ENCODE measurements around the gene GALNT7.

DNA sequence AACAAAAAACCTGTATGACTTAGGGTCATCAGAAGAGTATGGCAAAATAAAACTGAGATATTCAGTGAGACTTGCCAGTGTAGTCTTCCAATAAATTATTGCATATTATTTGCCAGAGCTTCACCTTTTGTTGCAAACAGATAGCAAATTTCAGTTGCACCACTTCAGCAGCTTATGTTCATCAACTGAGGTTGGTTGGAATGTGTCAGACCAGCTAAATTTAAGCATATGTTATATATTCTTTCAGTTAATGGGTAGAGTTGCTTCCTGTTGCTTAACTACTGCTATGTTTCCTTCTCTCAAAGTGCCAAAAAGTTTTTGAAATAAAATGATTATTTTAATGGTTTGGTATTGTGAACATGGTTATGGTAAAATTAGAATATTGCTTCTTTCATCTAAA is 61.5 kb downstream of the GALNT7 start:
- TF ChIP-seq ZNF24 (tag by site-specific recombination; IDR thresholded peaks at IDR 0.05), result no peak
- TF ChIP-seq, protein P1, sequence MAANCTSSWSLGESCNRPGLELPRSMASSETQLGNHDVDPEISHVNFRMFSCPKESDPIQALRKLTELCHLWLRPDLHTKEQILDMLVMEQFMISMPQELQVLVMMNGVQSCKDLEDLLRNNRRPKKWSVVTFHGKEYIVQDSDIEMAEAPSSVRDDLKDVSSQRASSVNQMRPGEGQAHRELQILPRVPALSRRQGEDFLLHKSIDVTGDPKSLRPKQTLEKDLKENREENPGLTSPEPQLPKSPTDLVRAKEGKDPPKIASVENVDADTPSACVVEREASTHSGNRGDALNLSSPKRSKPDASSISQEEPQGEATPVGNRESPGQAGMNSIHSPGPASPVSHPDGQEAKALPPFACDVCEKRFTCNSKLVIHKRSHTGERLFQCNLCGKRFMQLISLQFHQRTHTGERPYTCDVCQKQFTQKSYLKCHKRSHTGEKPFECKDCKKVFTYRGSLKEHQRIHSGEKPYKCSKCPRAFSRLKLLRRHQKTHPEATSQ (tag by site-specific recombination; IDR thresholded peaks at IDR 0.05), result no peak
- TF ChIP-seq, protein P2, sequence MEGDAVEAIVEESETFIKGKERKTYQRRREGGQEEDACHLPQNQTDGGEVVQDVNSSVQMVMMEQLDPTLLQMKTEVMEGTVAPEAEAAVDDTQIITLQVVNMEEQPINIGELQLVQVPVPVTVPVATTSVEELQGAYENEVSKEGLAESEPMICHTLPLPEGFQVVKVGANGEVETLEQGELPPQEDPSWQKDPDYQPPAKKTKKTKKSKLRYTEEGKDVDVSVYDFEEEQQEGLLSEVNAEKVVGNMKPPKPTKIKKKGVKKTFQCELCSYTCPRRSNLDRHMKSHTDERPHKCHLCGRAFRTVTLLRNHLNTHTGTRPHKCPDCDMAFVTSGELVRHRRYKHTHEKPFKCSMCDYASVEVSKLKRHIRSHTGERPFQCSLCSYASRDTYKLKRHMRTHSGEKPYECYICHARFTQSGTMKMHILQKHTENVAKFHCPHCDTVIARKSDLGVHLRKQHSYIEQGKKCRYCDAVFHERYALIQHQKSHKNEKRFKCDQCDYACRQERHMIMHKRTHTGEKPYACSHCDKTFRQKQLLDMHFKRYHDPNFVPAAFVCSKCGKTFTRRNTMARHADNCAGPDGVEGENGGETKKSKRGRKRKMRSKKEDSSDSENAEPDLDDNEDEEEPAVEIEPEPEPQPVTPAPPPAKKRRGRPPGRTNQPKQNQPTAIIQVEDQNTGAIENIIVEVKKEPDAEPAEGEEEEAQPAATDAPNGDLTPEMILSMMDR (tag by site-specific recombination; IDR thresholded peaks at IDR 0.05), result no peak
- TF ChIP-seq, protein P3, sequence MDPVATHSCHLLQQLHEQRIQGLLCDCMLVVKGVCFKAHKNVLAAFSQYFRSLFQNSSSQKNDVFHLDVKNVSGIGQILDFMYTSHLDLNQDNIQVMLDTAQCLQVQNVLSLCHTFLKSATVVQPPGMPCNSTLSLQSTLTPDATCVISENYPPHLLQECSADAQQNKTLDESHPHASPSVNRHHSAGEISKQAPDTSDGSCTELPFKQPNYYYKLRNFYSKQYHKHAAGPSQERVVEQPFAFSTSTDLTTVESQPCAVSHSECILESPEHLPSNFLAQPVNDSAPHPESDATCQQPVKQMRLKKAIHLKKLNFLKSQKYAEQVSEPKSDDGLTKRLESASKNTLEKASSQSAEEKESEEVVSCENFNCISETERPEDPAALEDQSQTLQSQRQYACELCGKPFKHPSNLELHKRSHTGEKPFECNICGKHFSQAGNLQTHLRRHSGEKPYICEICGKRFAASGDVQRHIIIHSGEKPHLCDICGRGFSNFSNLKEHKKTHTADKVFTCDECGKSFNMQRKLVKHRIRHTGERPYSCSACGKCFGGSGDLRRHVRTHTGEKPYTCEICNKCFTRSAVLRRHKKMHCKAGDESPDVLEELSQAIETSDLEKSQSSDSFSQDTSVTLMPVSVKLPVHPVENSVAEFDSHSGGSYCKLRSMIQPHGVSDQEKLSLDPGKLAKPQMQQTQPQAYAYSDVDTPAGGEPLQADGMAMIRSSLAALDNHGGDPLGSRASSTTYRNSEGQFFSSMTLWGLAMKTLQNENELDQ (tag by site-specific recombination; IDR thresholded peaks at IDR 0.05; ENCODE audit: low read depth), result no peak
- no peak for TF ChIP-seq TCF7L2 (IDR thresholded peaks at IDR 0.05; ENCODE audit: borderline replicate concordance, low read depth, low read length)
- no peak for TF ChIP-seq KLF10 (tag by site-specific recombination; IDR thresholded peaks at IDR 0.05)
- TF ChIP-seq, protein P4, sequence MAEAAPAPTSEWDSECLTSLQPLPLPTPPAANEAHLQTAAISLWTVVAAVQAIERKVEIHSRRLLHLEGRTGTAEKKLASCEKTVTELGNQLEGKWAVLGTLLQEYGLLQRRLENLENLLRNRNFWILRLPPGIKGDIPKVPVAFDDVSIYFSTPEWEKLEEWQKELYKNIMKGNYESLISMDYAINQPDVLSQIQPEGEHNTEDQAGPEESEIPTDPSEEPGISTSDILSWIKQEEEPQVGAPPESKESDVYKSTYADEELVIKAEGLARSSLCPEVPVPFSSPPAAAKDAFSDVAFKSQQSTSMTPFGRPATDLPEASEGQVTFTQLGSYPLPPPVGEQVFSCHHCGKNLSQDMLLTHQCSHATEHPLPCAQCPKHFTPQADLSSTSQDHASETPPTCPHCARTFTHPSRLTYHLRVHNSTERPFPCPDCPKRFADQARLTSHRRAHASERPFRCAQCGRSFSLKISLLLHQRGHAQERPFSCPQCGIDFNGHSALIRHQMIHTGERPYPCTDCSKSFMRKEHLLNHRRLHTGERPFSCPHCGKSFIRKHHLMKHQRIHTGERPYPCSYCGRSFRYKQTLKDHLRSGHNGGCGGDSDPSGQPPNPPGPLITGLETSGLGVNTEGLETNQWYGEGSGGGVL (tag by site-specific recombination; IDR thresholded peaks at IDR 0.05), result no peak
- TF ChIP-seq ZNF521 (tag by site-specific recombination; IDR thresholded peaks at IDR 0.05), result no peak
- TF ChIP-seq, protein P5, sequence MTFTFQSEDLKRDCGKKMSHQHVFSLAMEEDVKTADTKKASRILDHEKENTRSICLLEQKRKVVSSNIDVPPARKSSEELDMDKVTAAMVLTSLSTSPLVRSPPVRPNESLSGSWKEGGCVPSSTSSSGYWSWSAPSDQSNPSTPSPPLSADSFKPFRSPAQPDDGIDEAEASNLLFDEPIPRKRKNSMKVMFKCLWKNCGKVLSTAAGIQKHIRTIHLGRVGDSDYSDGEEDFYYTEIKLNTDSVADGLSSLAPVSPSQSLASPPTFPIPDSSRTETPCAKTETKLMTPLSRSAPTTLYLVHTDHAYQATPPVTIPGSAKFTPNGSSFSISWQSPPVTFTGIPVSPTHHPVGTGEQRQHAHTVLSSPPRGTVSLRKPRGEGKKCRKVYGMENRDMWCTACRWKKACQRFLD (tag by site-specific recombination; IDR thresholded peaks at IDR 0.05), result no peak
- no peak for TF ChIP-seq SALL2 (tag by site-specific recombination; IDR thresholded peaks at IDR 0.05; ENCODE audit: borderline replicate concordance)
